AG09309 (cell line): ENCODE results near the gene TEDC1.

Experiments
- DNase-seq: peaks from one replicate; pipeline ENCODE4 v3.0.0-alpha.2; 2010; ENCODE audit warnings: low read depth
- H3K4me3 ChIP-seq: 2 replicates; pipeline ENCODE4 v1.5.1; 2011; ENCODE audit warnings: mild to moderate bottlenecking, low read depth, low read length, moderate library complexity; ENCODE audit not compliant: control insufficient read depth
- TF ChIP-seq, protein P1 (sequence below): IDR thresholded peaks from 2 replicates; pipeline ENCODE4 v1.5.1; 2011; ENCODE audit warnings: mild to moderate bottlenecking, low read depth, low read length, inconsistent platforms; ENCODE audit not compliant: insufficient read depth, control insufficient read depth; ENCODE audit errors: missing control alignments

The TEDC1 gene

DNA sequence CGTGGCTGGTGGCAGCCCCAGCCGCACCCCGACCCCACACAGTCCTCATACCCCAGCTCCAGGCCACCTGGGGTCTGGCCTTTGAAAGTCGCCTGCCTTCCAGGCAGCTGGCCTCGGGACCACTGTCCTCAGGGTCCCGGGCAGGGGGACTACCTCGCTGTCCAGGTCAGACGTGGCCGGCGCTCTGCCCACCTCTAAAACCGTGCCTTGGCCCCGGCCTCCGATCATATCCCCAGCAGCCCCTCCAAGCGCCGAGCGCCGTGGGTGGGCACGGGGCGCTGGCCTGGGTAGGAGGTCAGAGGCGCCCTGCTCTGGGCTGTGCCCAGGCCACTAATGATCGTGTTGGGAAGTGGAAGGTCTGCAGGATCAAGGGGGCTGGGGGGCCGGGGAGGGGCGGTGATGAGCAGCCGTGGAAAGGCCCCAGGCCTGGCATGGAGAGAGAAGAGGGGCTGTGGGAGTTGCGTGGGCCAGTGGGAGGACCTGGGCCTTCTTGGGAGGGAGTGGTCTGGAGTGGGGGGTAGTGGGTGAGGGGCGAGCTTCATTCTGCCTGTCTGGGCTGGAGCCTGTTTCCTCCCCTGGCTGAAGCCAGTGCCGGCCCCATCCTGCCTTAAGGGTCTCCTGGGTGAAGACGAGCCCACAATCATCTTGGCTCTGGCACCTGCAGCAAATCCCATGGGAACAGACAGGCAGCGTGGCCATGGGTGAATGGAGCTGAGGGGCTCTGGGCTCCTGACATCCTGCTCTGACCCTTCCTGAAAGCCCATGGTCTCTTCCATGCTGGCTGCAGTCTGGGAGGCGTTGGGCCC, 40.2 kb downstream of the TEDC1 start:
- TF ChIP-seq, protein P1, sequence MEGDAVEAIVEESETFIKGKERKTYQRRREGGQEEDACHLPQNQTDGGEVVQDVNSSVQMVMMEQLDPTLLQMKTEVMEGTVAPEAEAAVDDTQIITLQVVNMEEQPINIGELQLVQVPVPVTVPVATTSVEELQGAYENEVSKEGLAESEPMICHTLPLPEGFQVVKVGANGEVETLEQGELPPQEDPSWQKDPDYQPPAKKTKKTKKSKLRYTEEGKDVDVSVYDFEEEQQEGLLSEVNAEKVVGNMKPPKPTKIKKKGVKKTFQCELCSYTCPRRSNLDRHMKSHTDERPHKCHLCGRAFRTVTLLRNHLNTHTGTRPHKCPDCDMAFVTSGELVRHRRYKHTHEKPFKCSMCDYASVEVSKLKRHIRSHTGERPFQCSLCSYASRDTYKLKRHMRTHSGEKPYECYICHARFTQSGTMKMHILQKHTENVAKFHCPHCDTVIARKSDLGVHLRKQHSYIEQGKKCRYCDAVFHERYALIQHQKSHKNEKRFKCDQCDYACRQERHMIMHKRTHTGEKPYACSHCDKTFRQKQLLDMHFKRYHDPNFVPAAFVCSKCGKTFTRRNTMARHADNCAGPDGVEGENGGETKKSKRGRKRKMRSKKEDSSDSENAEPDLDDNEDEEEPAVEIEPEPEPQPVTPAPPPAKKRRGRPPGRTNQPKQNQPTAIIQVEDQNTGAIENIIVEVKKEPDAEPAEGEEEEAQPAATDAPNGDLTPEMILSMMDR, result no peak
- DNase-seq, result no peak
- H3K4me3 ChIP-seq, result no peak overlapping the region

DNA sequence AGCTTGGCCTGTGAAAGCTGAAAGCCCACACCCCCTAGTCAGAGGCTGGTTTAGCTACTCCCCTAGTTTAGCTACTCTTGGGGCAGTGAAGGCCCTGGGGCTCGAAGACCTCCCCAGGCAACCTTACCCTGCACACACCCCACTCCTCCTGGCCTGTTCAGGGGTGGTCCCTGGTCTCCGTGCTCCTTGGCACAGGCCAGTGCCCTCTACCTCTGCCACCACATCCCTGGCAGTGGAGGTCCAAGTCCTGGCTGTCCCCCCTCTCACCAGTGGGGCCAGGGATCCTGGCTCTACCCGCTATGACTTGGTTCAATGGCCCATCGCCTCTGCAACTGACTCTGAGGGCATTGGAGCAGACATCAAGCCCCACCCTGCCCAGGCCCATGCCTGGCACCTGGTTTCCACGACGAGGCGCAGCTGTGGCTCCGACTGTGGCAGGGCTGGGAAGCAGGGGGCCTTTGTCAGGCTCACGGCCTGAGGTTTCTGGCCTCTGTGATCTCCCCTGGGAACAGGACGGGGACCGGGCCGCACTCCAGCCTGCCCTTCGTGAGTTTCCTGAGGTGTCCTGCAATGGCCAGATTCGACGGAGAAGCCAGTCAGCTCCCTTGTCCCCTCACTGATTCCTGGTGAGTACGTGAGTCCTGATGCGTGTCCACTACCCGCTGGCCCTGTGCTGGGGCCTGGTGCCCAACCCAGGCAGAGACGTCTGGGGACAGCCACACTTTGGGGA, 41.0 kb downstream of the TEDC1 start:
- no peak for DNase-seq
- TF ChIP-seq, protein P1, result no peak
- H3K4me3 ChIP-seq, result no peak overlapping the region

DNA sequence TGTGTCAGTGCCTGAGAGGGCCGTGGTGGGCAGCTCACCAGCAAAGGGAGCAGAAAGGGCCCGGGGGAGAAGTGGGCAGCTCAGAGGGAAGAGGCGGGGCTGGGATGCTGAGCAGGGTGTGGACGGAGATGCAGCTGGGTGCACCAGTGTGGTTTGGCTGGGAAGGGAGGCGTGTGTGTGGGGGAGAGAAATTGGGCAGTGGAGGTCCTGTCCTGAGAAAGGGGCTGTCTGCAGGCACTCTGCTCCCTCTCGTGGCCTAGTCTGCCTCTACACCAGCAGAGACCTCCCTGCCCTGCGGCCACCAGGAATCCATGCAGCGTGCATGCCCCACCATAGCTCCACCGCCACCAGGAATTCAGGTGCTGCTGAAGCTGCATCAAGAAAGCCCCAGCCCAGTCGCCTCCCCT, 41.7 kb downstream of the TEDC1 start:
- TF ChIP-seq, protein P1, result peak; percentile 38
- H3K4me3 ChIP-seq, result no peak overlapping the region
- DNase-seq, result no peak

DNA sequence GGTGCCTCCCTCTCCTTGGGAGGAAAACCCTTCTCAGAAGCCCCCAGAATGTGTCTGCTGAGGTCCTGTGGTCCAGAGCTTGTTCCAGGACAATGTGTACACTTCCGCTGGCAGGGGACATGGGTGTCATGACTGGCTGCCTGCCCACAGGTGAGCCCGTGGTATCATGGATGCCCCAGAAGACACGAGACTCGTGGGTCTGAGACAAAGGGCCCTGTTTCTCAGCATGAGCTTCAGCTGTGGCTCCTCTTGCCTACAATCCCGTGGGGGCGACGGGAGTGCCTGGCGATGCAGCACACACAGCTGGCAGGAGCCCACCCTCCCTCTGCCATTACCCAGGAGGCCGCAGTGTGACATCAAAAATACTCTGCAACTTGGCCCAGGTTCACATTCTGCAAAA, 42.3 kb downstream of the TEDC1 start:
- TF ChIP-seq, protein P1, result no peak
- H3K4me3 ChIP-seq, result no peak overlapping the region
- DNase-seq, result no peak

DNA sequence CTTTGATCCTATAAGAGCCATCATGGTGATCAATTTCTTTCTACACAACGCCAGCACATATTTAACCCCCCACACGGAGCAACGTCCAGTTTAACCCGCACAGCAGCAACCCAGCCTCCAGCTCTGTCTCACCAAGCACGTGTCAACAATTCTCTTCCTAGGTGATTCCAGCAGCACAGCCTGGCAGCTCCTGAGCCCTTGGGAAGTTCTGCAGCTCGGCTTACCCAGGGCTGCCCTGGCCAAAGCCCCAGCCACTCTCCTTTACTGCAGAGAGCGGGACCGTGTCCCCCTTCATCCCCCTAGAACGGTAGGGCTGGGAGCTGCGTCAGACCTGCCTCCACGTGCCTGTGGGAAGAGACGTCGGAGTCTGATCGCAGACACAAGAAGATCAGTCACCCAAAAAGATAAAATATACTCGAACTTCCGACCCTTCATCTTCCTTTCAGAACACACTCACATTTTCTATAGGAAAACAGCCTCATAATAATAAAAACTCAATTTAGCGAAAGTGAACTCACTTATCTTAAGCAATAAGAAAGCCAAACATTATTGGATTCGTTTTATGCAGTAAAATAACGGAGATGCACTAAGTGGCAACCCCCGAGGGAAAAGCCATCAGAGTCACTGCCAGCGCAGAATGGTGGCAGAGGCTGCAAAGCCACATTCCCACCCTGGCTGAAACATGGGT, 42.9 kb downstream of the TEDC1 start:
- no peak for DNase-seq
- TF ChIP-seq, protein P1, result no peak
- H3K4me3 ChIP-seq, result no peak overlapping the region

DNA sequence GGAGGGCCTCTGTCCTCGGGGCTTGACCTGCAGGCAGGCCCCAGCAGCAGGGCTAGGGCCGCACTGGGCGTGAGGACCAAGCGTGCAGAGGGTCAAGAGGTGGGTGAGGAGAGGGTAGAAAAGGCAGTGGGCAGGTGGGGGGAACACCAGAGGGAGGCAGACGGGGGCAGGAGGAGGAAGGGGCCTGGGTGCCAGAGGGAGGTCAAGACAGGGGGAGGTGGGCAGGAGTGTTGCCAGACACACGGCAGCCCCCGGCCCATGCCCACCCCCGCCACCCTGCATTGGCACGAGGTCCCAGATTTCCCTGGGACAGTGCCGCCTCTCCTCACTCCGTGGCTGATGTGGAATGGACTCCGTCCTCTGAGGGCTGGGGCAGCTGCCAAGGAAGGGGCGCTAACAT, 43.5 kb downstream of the TEDC1 start:
- no peak overlapping the region for H3K4me3 ChIP-seq
- TF ChIP-seq, protein P1, result no peak
- no peak for DNase-seq
